Posterior cingulate gyrus (tissue), 11 donors: Measurements from ENCODE around the gene HIVEP1.

Experiments
- DNase-seq, 10 donors: peaks; one replicate each; pipeline versions ENCODE4 v3.0.0 to v3.0.0-alpha.2; 2020 to 2021; ENCODE audit warnings: mixed read lengths in 3 of 10
- intact Hi-C: fragments of 100-400 bp; cut with DNase I; formaldehyde crosslinking; loops from one replicate; pipeline ENCODE4 v1.15.1; 2023

HIVEP1 gene

GRCh38 chr6:12014027-12014872 is 2.1 kb downstream of the HIVEP1 start:
- intact Hi-C loops, result loop anchor here (10.0 kb wide), 1 partner anchor 221 kb away; no protein-coding TSS in a partner anchor
- no peak for DNase-seq

- DNase-seq, result no peak
- intact Hi-C loops, result loop anchor here (10.0 kb wide), 1 partner anchor 220 kb away; no protein-coding TSS in a partner anchor
Observed at GRCh38 chr6:12014873-12015149, 2.7 kb downstream of the HIVEP1 start.

GRCh38 chr6:12017263-12017662 is 5.2 kb downstream of the HIVEP1 start:
- no peak for DNase-seq
- intact Hi-C loops, result loop anchor here (10.0 kb wide), 1 partner anchor 218 kb away; no protein-coding TSS in a partner anchor

- intact Hi-C loops, result loop anchor here (10.0 kb wide), 1 partner anchor 217 kb away; no protein-coding TSS in a partner anchor
- DNase-seq, result peak in 1 of 10 donors; percentile 62
Observed at GRCh38 chr6:12017876-12018401, 5.8 kb downstream of the HIVEP1 start.

- intact Hi-C loops, result no loop called here
- no peak for DNase-seq
Observed at GRCh38 chr6:12020187-12020791, 8.2 kb downstream of the HIVEP1 start.

GRCh38 chr6:12022481-12022880 is 10.4 kb downstream of the HIVEP1 start:
- DNase-seq, result no peak
- intact Hi-C loops, result no loop called here

- intact Hi-C loops, result no loop called here
- DNase-seq, result no peak
Observed at GRCh38 chr6:12022953-12023388, 10.9 kb downstream of the HIVEP1 start.

GRCh38 chr6:12024216-12024615 is 12.1 kb downstream of the HIVEP1 start:
- intact Hi-C loops, result no loop called here
- no peak for DNase-seq

- intact Hi-C loops, result no loop called here
- DNase-seq, result no peak
Observed at GRCh38 chr6:12024699-12025434, 12.8 kb downstream of the HIVEP1 start.

GRCh38 chr6:12026120-12026519 is 14.0 kb downstream of the HIVEP1 start:
- DNase-seq, result no peak
- intact Hi-C loops, result no loop called here

- no peak for DNase-seq
- intact Hi-C loops, result no loop called here
Observed at GRCh38 chr6:12026833-12027232, 14.7 kb downstream of the HIVEP1 start.

GRCh38 chr6:12028213-12028612 is 16.1 kb downstream of the HIVEP1 start:
- DNase-seq, result no peak
- intact Hi-C loops, result no loop called here

- intact Hi-C loops, result loop anchor here (10.0 kb wide), 1 partner anchor 375 kb away; no protein-coding TSS in a partner anchor
- DNase-seq, result no peak
Observed at GRCh38 chr6:12029979-12030737, 18.0 kb downstream of the HIVEP1 start.

GRCh38 chr6:12030993-12031550 is 19.0 kb downstream of the HIVEP1 start:
- intact Hi-C loops, result loop anchor here (10.0 kb wide), 1 partner anchor 376 kb away; no protein-coding TSS in a partner anchor
- no peak for DNase-seq

GRCh38 chr6:12032783-12033573 is 20.9 kb downstream of the HIVEP1 start:
- no peak for DNase-seq
- intact Hi-C loops, result loop anchor here (10.0 kb wide), 1 partner anchor 378 kb away; no protein-coding TSS in a partner anchor

GRCh38 chr6:12033770-12034169 is 21.7 kb downstream of the HIVEP1 start:
- intact Hi-C loops, result loop anchor here (10.0 kb wide), 1 partner anchor 379 kb away; no protein-coding TSS in a partner anchor
- no peak for DNase-seq

- intact Hi-C loops, result loop anchor here (10.0 kb wide), 1 partner anchor 380 kb away; no protein-coding TSS in a partner anchor
- DNase-seq, result no peak
Observed at GRCh38 chr6:12034349-12034748, 22.2 kb downstream of the HIVEP1 start.

- intact Hi-C loops, result loop anchor here (10.0 kb wide), 1 partner anchor 380 kb away; no protein-coding TSS in a partner anchor
- no peak for DNase-seq
Observed at GRCh38 chr6:12034837-12035236, 22.7 kb downstream of the HIVEP1 start.

- no peak for DNase-seq
- intact Hi-C loops, result loop anchor here (10.0 kb wide), 1 partner anchor 382 kb away; no protein-coding TSS in a partner anchor
Observed at GRCh38 chr6:12036766-12037165, 24.7 kb downstream of the HIVEP1 start.
